GM19468 (cell line): ENCODE measurements around the gene ARGFX.
"Not testable (repeated sequence)": the region's sequence is repeated elsewhere in the genome, so short reads cannot be mapped to it uniquely, and the experiment has no call there.

ENCODE experiments used
- ATAC-seq: cut with Tn5 transposase; IDR thresholded peaks from one replicate; pipeline ENCODE4 v1.9.1; 2021; ENCODE audit warnings: mild to moderate bottlenecking, moderate library complexity, moderate number of reproducible peaks; ENCODE audit not compliant: unreplicated experiment; ENCODE audit errors: extremely low read depth

The ARGFX gene

DNA sequence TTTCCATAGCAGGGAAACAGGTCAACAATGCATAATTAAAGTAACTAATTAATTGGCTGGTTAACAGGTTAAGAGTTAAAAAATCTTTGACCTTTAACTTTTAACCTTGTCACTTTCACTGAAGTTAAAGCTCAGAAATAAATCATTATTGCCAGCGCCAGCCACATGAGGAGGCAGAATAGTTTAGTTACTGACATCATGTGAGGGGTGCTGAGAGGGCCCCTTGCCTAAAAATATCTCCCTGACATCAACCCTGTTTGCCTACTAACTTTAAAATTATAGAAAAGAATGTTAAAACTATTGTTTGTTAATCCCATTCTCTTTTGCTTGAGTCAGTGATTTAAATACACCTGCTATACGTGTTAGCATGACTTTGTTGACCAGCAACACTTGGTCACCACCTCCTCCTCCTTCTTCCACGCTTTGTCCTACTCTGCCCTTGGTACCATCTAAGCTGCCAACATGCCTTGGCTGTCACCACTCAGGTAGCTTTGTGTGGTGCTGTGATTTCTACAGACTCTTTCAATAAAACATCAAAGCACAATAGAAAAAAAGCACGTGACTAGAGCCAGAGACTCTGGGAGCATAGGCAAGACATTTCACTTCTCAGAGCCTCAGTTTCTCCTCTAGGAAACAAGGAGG is 28.1 kb downstream of the ARGFX start:
- no peak for ATAC-seq

- ATAC-seq = no peak
Measured at GRCh38 chr3:121598564-121598963, 30.8 kb downstream of the ARGFX start.

- ATAC-seq = not testable (repeated sequence)
Measured at GRCh38 chr3:121599900-121600299, 32.2 kb downstream of the ARGFX start.

- no peak for ATAC-seq
Measured at GRCh38 chr3:121601212-121601812, 33.6 kb downstream of the ARGFX start.

GRCh38 chr3:121604759-121605158 is 37.0 kb downstream of the ARGFX start:
- ATAC-seq = no peak

- no peak for ATAC-seq
Measured at GRCh38 chr3:121606106-121606505, 38.4 kb downstream of the ARGFX start.
